CD4-positive, CD25-positive, alpha-beta regulatory T cell (primary cell): Measurements from ENCODE around the gene HOXA10. TPM values are rescaled to one million over a fixed set of nuclear protein-coding genes. Genes with fewer than 3 reads are reported as not detected.

Experiments
- ATAC-seq, 2 donors: fragments of 150-1000 bp; cut with Tn5 transposase; one replicate each; pipeline ENCODE4 v1.10.0; 2021; ENCODE audit warnings: low read depth in 2 of 2, moderate number of reproducible peaks in 2 of 2, moderate library complexity in 1 of 2
- DNase-seq, 3 donors: peaks; one replicate each; pipeline versions ENCODE4 v3.0.0 to v3.0.0-alpha.2; 2012 to 2022; ENCODE audit warnings: mixed read lengths in 1 of 3
- H3K27ac ChIP-seq: one replicate; pipeline ENCODE4 v1.7.0; 2013; ENCODE audit warnings: mild to moderate bottlenecking, low read length; ENCODE audit not compliant: insufficient read depth, poor library complexity, severe bottlenecking
- H3K27me3 ChIP-seq: one replicate; pipeline ENCODE4 v1.7.0; 2013; ENCODE audit warnings: low read length; ENCODE audit not compliant: control insufficient read depth, insufficient read depth
- H3K36me3 ChIP-seq: one replicate; pipeline ENCODE4 v1.7.0; 2013; ENCODE audit warnings: mild to moderate bottlenecking, low read length, moderate library complexity; ENCODE audit not compliant: control insufficient read depth, insufficient read depth
- H3K4me1 ChIP-seq: 2 replicates; pipeline ENCODE4 v1.7.0; 2013; ENCODE audit warnings: mild to moderate bottlenecking, low read length; ENCODE audit not compliant: insufficient read depth, control insufficient read depth, poor library complexity, severe bottlenecking
- H3K4me3 ChIP-seq: one replicate; pipeline ENCODE4 v1.7.0; 2013; ENCODE audit warnings: low read depth, mild to moderate bottlenecking, low read length, moderate library complexity
- H3K9me3 ChIP-seq, 2 experiments: 1 replicate in 1 of 2; 2 replicates in 1 of 2; pipeline ENCODE4 v1.7.0; 2013; ENCODE audit warnings: low read length in 2 of 2, mild to moderate bottlenecking in 1 of 2, moderate library complexity in 1 of 2; ENCODE audit not compliant: control insufficient read depth in 2 of 2
- H3K27ac Mint-ChIP-seq, 3 donors: one replicate each; pipeline ENCODE4 v1.8.0; 2020 to 2022; ENCODE audit warnings: mild to moderate bottlenecking in 3 of 3, mixed read lengths in 3 of 3, moderate library complexity in 2 of 3
- H3K27me3 Mint-ChIP-seq: one replicate; pipeline ENCODE4 v1.8.0; 2022; ENCODE audit warnings: mild to moderate bottlenecking, mixed read lengths
- H3K36me3 Mint-ChIP-seq: one replicate; pipeline ENCODE4 v1.8.0; 2020; ENCODE audit warnings: mixed read lengths
- H3K4me1 Mint-ChIP-seq, 4 donors: one replicate each; pipeline ENCODE4 v1.8.0; 2020 to 2022; ENCODE audit warnings: mixed read lengths in 4 of 4, mild to moderate bottlenecking in 1 of 4
- H3K4me3 Mint-ChIP-seq, 4 donors: one replicate each; pipeline ENCODE4 v1.8.0; 2020 to 2022; ENCODE audit warnings: mild to moderate bottlenecking in 4 of 4, mixed read lengths in 4 of 4, moderate library complexity in 3 of 4
- H3K9me3 Mint-ChIP-seq, 7 donors: one replicate each; pipeline ENCODE4 v1.8.0; 2020 to 2022; ENCODE audit warnings: mixed read lengths in 7 of 7, mild to moderate bottlenecking in 3 of 7, moderate library complexity in 2 of 7
- polyA plus RNA-seq, 4 donors: library from polyadenylated mRNA; unstranded; fragments of 300-500 nt; fragmentation: Illumina TruSeq; gene quantifications; one replicate each; pipeline ENCODE4 v1.2.3, GENCODE V29; 2021
- total RNA-seq: library from RNA; stranded (reverse); gene quantifications from one replicate; pipeline ENCODE4 v1.2.3, GENCODE V29; 2022

The HOXA10 gene
- total and polyA plus RNA-seq, 5 donors from 2014 or later = 0.35 TPM; not detected in 4

GRCh38 chr7:27141137-27141922 is 32.8 kb downstream of the HOXA10 start:
- H3K27me3 ChIP-seq = peaks cover 12% of the 10 kb centered on the region
- ATAC-seq (no peak), DNase-seq (no peak)
- Mint-ChIP-seq H3K9me3 (peaks cover 0 to 2% (median 0%) of the 10 kb centered on the region in 7 donors), H3K27me3 (peaks cover 53% of the 10 kb centered on the region), H3K4me3 (no peak overlapping the region), H3K27ac (no peak overlapping the region), H3K4me1 (no peaks in the 10 kb centered on the region), H3K36me3 (no peaks in the 10 kb centered on the region)
- H3K27ac ChIP-seq = no peak overlapping the region
- no peaks in the 10 kb centered on the region for H3K36me3 ChIP-seq
- H3K4me1 ChIP-seq = no peaks in the 10 kb centered on the region
- no peak overlapping the region for H3K4me3 ChIP-seq
- H3K9me3 ChIP-seq = no peaks in the 10 kb centered on the region

GRCh38 chr7:27140126-27140857 is 33.8 kb downstream of the HOXA10 start:
- H3K9me3 Mint-ChIP-seq = peaks cover 0 to 2% (median 0%) of the 10 kb centered on the region in 7 donors
- DNase-seq (no peak), ATAC-seq (no peak)
- no peak overlapping the region for H3K27ac Mint-ChIP-seq
- no peaks in the 10 kb centered on the region for H3K9me3 ChIP-seq
- no peaks in the 10 kb centered on the region for H3K36me3 ChIP-seq
- no peak overlapping the region for H3K4me3 Mint-ChIP-seq
- H3K4me1 Mint-ChIP-seq = no peaks in the 10 kb centered on the region
- peaks cover 21% of the 10 kb centered on the region for H3K27me3 ChIP-seq
- H3K27ac ChIP-seq = no peak overlapping the region
- no peaks in the 10 kb centered on the region for H3K36me3 Mint-ChIP-seq
- no peak overlapping the region for H3K4me3 ChIP-seq
- H3K27me3 Mint-ChIP-seq = peaks cover 59% of the 10 kb centered on the region
- H3K4me1 ChIP-seq = no peaks in the 10 kb centered on the region

- Histone ChIP-seq H3K27me3 (peaks cover 24% of the 10 kb centered on the region), H3K4me1 (no peaks in the 10 kb centered on the region), H3K27ac (no peak overlapping the region), H3K9me3 (no peaks in the 10 kb centered on the region), H3K4me3 (no peak overlapping the region), H3K36me3 (no peaks in the 10 kb centered on the region)
- peaks cover 66% of the 10 kb centered on the region for H3K27me3 Mint-ChIP-seq
- H3K9me3 Mint-ChIP-seq = peaks cover 0 to 2% (median 0%) of the 10 kb centered on the region in 7 donors
- H3K4me3 Mint-ChIP-seq = no peak overlapping the region
- no peak for ATAC-seq
- no peaks in the 10 kb centered on the region for H3K36me3 Mint-ChIP-seq
- H3K4me1 Mint-ChIP-seq = no peaks in the 10 kb centered on the region
- no peak overlapping the region for H3K27ac Mint-ChIP-seq
- DNase-seq = no peak
These were observed 34.6 kb downstream of the HOXA10 start for GRCh38 chr7:27139334-27140125.

- peaks cover 28% of the 10 kb centered on the region for H3K27me3 ChIP-seq
- H3K27me3 Mint-ChIP-seq = peaks cover 66% of the 10 kb centered on the region
- H3K4me1 Mint-ChIP-seq = no peaks in the 10 kb centered on the region
These were observed 35.2 kb downstream of the HOXA10 start for GRCh38 chr7:27138985-27139333.

GRCh38 chr7:27138472-27138871 is 35.6 kb downstream of the HOXA10 start:
- Mint-ChIP-seq H3K27me3 (peaks cover 69% of the 10 kb centered on the region), H3K4me1 (no peaks in the 10 kb centered on the region), H3K36me3 (no peaks in the 10 kb centered on the region), H3K27ac (no peak overlapping the region), H3K4me3 (no peak overlapping the region), H3K9me3 (peaks cover 0 to 2% (median 0%) of the 10 kb centered on the region in 7 donors)
- no peak overlapping the region for H3K4me3 ChIP-seq
- no peaks in the 10 kb centered on the region for H3K4me1 ChIP-seq
- H3K36me3 ChIP-seq = no peaks in the 10 kb centered on the region
- no peak for ATAC-seq
- H3K27ac ChIP-seq = no peak overlapping the region
- H3K9me3 ChIP-seq = no peaks in the 10 kb centered on the region
- no peak for DNase-seq
- H3K27me3 ChIP-seq = peaks cover 27% of the 10 kb centered on the region

More at GRCh38 chr7:27138985-27139333, 35.2 kb downstream of the HOXA10 start:
- H3K36me3 Mint-ChIP-seq = no peaks in the 10 kb centered on the region
- peaks cover 0 to 2% (median 0%) of the 10 kb centered on the region in 7 donors for H3K9me3 Mint-ChIP-seq
- no peak overlapping the region for H3K27ac Mint-ChIP-seq
- no peak for ATAC-seq
- H3K27ac ChIP-seq = no peak overlapping the region
- DNase-seq = no peak
- H3K9me3 ChIP-seq = no peaks in the 10 kb centered on the region
- no peaks in the 10 kb centered on the region for H3K36me3 ChIP-seq
- H3K4me1 ChIP-seq = no peaks in the 10 kb centered on the region
- H3K4me3 ChIP-seq = no peak overlapping the region
- H3K4me3 Mint-ChIP-seq = no peak overlapping the region

- H3K27ac Mint-ChIP-seq = no peak overlapping the region
- no peak for ATAC-seq
- peaks cover 0 to 2% (median 0%) of the 10 kb centered on the region in 7 donors for H3K9me3 Mint-ChIP-seq
- H3K4me3 ChIP-seq = no peak overlapping the region
- no peaks in the 10 kb centered on the region for H3K4me1 ChIP-seq
- H3K4me1 Mint-ChIP-seq = no peaks in the 10 kb centered on the region
- H3K27me3 ChIP-seq = peaks cover 26% of the 10 kb centered on the region
- H3K27me3 Mint-ChIP-seq = peaks cover 76% of the 10 kb centered on the region
- H3K9me3 ChIP-seq = no peaks in the 10 kb centered on the region
- H3K36me3 ChIP-seq = no peaks in the 10 kb centered on the region
- H3K27ac ChIP-seq = no peak overlapping the region
- no peak for DNase-seq
- no peaks in the 10 kb centered on the region for H3K36me3 Mint-ChIP-seq
- no peak overlapping the region for H3K4me3 Mint-ChIP-seq
These were observed 36.3 kb downstream of the HOXA10 start for GRCh38 chr7:27137640-27138315.

GRCh38 chr7:27134392-27134791 is 39.7 kb downstream of the HOXA10 start:
- Mint-ChIP-seq H3K27ac (no peak overlapping the region), H3K4me1 (peaks cover 0 to 5% (median 0%) of the 10 kb centered on the region in 4 donors), H3K4me3 (no peak overlapping the region), H3K9me3 (peaks cover 0 to 2% (median 0%) of the 10 kb centered on the region in 7 donors), H3K27me3 (peaks cover 72% of the 10 kb centered on the region), H3K36me3 (no peaks in the 10 kb centered on the region)
- Histone ChIP-seq H3K4me3 (no peak overlapping the region), H3K4me1 (peaks cover 3% of the 10 kb centered on the region), H3K36me3 (no peaks in the 10 kb centered on the region), H3K9me3 (no peaks in the 10 kb centered on the region), H3K27me3 (peaks cover 34% of the 10 kb centered on the region), H3K27ac (no peak overlapping the region)
- DNase-seq (no peak), ATAC-seq (no peak)
